ENCODE measurements around the gene UBL7.

DNA sequence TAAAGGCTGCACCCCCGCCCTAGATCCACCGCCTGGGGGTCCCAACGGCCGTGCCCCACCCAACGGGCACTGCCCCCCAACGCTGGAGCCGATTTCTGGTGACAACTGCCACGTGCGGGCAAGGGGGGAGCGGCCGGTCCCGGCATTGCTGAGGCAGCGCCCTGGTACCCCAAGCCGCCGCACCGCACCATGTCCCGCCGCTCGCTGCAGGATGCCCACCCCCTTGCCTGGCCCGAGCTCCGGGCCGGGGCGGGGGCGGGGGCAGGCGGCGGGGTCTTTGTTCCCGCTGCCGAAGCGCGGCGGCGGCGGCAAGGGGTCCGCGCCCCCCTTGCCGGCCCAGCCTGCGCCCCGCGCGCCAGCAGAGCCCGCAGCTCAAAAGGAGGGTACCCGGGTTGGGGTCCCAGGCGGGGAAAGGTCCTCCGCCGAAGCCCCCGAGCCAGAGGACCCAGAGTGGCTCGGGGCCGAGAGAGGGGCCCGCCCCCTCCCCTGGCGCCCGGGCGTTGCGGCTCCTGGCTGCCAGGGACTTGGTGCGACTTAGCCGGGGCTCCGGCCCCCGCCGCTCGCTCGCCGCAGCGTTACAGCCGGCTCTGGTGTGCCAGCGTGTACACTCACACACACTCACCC, 27.9 kb downstream of the UBL7 start:
- TF ChIP-seq, protein P1, sequence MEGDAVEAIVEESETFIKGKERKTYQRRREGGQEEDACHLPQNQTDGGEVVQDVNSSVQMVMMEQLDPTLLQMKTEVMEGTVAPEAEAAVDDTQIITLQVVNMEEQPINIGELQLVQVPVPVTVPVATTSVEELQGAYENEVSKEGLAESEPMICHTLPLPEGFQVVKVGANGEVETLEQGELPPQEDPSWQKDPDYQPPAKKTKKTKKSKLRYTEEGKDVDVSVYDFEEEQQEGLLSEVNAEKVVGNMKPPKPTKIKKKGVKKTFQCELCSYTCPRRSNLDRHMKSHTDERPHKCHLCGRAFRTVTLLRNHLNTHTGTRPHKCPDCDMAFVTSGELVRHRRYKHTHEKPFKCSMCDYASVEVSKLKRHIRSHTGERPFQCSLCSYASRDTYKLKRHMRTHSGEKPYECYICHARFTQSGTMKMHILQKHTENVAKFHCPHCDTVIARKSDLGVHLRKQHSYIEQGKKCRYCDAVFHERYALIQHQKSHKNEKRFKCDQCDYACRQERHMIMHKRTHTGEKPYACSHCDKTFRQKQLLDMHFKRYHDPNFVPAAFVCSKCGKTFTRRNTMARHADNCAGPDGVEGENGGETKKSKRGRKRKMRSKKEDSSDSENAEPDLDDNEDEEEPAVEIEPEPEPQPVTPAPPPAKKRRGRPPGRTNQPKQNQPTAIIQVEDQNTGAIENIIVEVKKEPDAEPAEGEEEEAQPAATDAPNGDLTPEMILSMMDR (IDR thresholded peaks at IDR 0.05): no peak
- TF ChIP-seq POLR2A (IDR thresholded peaks at IDR 0.05): no peak
- TF ChIP-seq EP300 (IDR thresholded peaks at IDR 0.05): no peak
